K562 (cell line): ENCODE measurements around the gene GPR152. TPM values are rescaled to one million over a fixed set of nuclear protein-coding genes. Genes with fewer than 3 reads are reported as not detected.

Source experiments
- ATAC-seq: fragments of 200-7000 bp; cut with Tn5 transposase; 3 replicates; pipeline ENCODE4 v1.9.1; 2020; ENCODE audit warnings: moderate library complexity
- BruUV-seq: library from RNA; stranded (reverse); fragments of 400-500 nt; replicated peaks from 2 replicates; lab custom pipeline; 2021; lab: Mats Ljungman, UMichigan
- CTCF ChIA-PET: fragments of 300-600 bp; formaldehyde crosslinking; extraction: SDS; loops from one replicate; lab custom pipeline; 2021; ENCODE audit warnings: low intra/inter-chr PET ratio; lab: Yijun Ruan, JAX
- POLR2A ChIA-PET: fragments of 300-600, 350-650 bp; sonication (Branson Sonifier 250); formaldehyde crosslinking; extraction: SDS; loops from one replicate; lab custom pipeline; 2021; ENCODE audit warnings: antibody characterized with exemption, inconsistent platforms; lab: Yijun Ruan, JAX
- DNase-seq, 4 experiments: peaks; one replicate each; pipeline versions ENCODE4 v3.0.0 to v3.0.0-alpha.2; 2011 to 2018; ENCODE audit warnings: low spot score in 3 of 4, mixed read lengths in 3 of 4; ENCODE audit errors: extremely low read depth in 1 of 4
- FAIRE-seq: peaks from 2 replicates; lab custom pipeline; 2011; peaks lifted over from hg19 to GRCh38; lab: Jason Lieb, UNC
- H2AFZ ChIP-seq: 2 replicates; pipeline ENCODE4 v1.6.0; 2011; ENCODE audit warnings: low read depth, low read length, control low read depth, inconsistent platforms
- H3K27ac ChIP-seq: fragments of 200-600 bp; 3 replicates; pipeline ENCODE4 v1.8.0; 2011; ENCODE audit warnings: low read depth, mild to moderate bottlenecking, control low read depth, inconsistent platforms, low read length, moderate library complexity, mixed read lengths; ENCODE audit errors: extremely low read depth
- H3K27me3 ChIP-seq, 2 experiments: fragments of 300-600 bp in 1 of 2; 2 replicates in 1 of 2; 3 replicates in 1 of 2; pipeline versions ENCODE4 v1.6.0 to v1.8.0; 2011; ENCODE audit warnings: inconsistent platforms in 2 of 2, low read length in 2 of 2, mild to moderate bottlenecking in 1 of 2, mixed read lengths in 1 of 2, moderate library complexity in 1 of 2; ENCODE audit not compliant: control insufficient read depth in 2 of 2, insufficient read depth in 2 of 2
- H3K36me3 ChIP-seq: fragments of 300-600 bp; 3 replicates; pipeline ENCODE4 v1.8.0; 2011; ENCODE audit warnings: mild to moderate bottlenecking, low read length, inconsistent platforms; ENCODE audit not compliant: control insufficient read depth, insufficient read depth
- H3K4me1 ChIP-seq, 2 experiments: fragments of 200-600 bp in 1 of 2; replicated peaks in 1 of 2; 2 replicates in 1 of 2; 3 replicates in 1 of 2; pipeline versions ENCODE4 v1.5.1 to v1.8.0; 2011; ENCODE audit warnings: inconsistent platforms in 2 of 2, low read length in 2 of 2, mild to moderate bottlenecking in 1 of 2, mixed read lengths in 1 of 2, moderate library complexity in 1 of 2; ENCODE audit not compliant: control insufficient read depth in 2 of 2, insufficient read depth in 2 of 2
- H3K4me2 ChIP-seq: 2 replicates; pipeline ENCODE4 v1.6.1; 2011; ENCODE audit warnings: low read length, control low read depth, inconsistent platforms, mixed read lengths; ENCODE audit not compliant: insufficient read depth
- H3K4me3 ChIP-seq: fragments of 200-600 bp; sonication (generic), shearing (Covaris generic); 2 replicates; pipeline ENCODE4 v1.5.1; 2016; ENCODE audit warnings: control low read depth, inconsistent platforms
- H3K79me2 ChIP-seq: fragments of 200-600 bp; 3 replicates; pipeline ENCODE4 v1.8.0; 2011; ENCODE audit warnings: low read length, inconsistent platforms; ENCODE audit not compliant: control insufficient read depth, insufficient read depth
- H3K9ac ChIP-seq, 2 experiments: 2 replicates each; pipeline versions ENCODE4 v1.6.0 to v1.6.1; 2011; ENCODE audit warnings: low read depth in 2 of 2, low read length in 2 of 2, control low read depth in 1 of 2, inconsistent platforms in 1 of 2, mild to moderate bottlenecking in 1 of 2, mixed read lengths in 1 of 2; ENCODE audit not compliant: insufficient read depth in 1 of 2
- H3K9me1 ChIP-seq: one replicate; pipeline ENCODE4 v1.6.0; 2011; ENCODE audit warnings: inconsistent platforms, mild to moderate bottlenecking, low read length, moderate library complexity; ENCODE audit not compliant: control insufficient read depth, insufficient read depth
- H3K9me3 ChIP-seq: replicated peaks from 2 replicates; pipeline ENCODE4 v1.5.1; 2011; ENCODE audit warnings: low read depth, low read length, inconsistent platforms; ENCODE audit not compliant: control insufficient read depth, insufficient read depth
- H4K20me1 ChIP-seq: replicated peaks from 2 replicates; pipeline ENCODE4 v1.6.1; 2011; ENCODE audit warnings: low read length, inconsistent platforms, mixed read lengths; ENCODE audit not compliant: control insufficient read depth, insufficient read depth
- ELF1 ChIP-seq: fragments of 200-800 bp; sonication (Bioruptor generic); IDR thresholded peaks from 2 replicates; pipeline ENCODE4 v1.6.1; 2016; ENCODE audit warnings: missing genetic modification characterization, missing compliant biosample characterization
- FOXA1 ChIP-seq: fragments of 450-650 bp; IDR thresholded peaks from 2 replicates; pipeline ENCODE4 v1.6.1; 2016; ENCODE audit warnings: mild to moderate bottlenecking, borderline replicate concordance
- MBD2 ChIP-seq: sonication (generic); IDR thresholded peaks from 2 replicates; pipeline ENCODE4 v1.6.1; 2016; ENCODE audit warnings: low read depth, borderline replicate concordance
- MEIS2 ChIP-seq: fragments of 450-650 bp; IDR thresholded peaks from 2 replicates; pipeline ENCODE4 v1.6.1; 2014; ENCODE audit warnings: mild to moderate bottlenecking; ENCODE audit not compliant: partially characterized antibody
- NRF1 ChIP-seq, 2 experiments: fragments of 450-650 bp; IDR thresholded peaks in 1 of 2; conservative IDR thresholded peaks in 1 of 2; 2 replicates each; pipeline ENCODE4 v1.6.1; 2014; ENCODE audit warnings: mild to moderate bottlenecking in 2 of 2
- PRPF4 ChIP-seq: fragments of 200-400 bp; formaldehyde crosslinking; IDR thresholded peaks from one replicate; pipeline ENCODE4 v1.6.1; 2017; ENCODE audit warnings: low read length, low read depth, mild to moderate bottlenecking; ENCODE audit not compliant: insufficient read depth, poor library complexity, severe bottlenecking
- SMC3 ChIP-seq: conservative IDR thresholded peaks from 2 replicates; pipeline ENCODE4 v1.6.1; 2011; ENCODE audit warnings: low read depth, low read length, improper control_type of control experiment; ENCODE audit not compliant: insufficient read depth
- TCF3 ChIP-seq: sonication (generic); formaldehyde crosslinking; IDR thresholded peaks from 2 replicates; pipeline ENCODE4 v1.4.0; 2020; ENCODE audit warnings: mild to moderate bottlenecking, missing genetic modification reagents
- TRIM24 ChIP-seq, 2 experiments: fragments of 450-650 bp; IDR thresholded peaks; 2 replicates each; pipeline ENCODE4 v1.6.1; 2016
- XRCC5 ChIP-seq: fragments of 200-400 bp; formaldehyde crosslinking; IDR thresholded peaks from 2 replicates; pipeline ENCODE4 v1.6.1; 2017; ENCODE audit warnings: low read depth, mild to moderate bottlenecking, low read length
- ZKSCAN1 ChIP-seq: fragments of 150-350 bp; IDR thresholded peaks from 2 replicates; pipeline ENCODE4 v1.6.1; 2016; ENCODE audit warnings: low read depth, low read length
- ZNF561 ChIP-seq: fragments of 450-650 bp; formaldehyde crosslinking; conservative IDR thresholded peaks from 2 replicates; pipeline ENCODE4 v1.4.0; 2020; ENCODE audit warnings: mild to moderate bottlenecking, moderate library complexity
- WGBS: fragments of 100-300 bp; shearing (Covaris generic); methylation state at CpG from one replicate; pipeline ENCODE4 v1.1.6; 2016; ENCODE audit warnings: low coverage, mixed read lengths; ENCODE audit not compliant: insufficient coverage; ENCODE audit errors: missing lambda C conversion rate; 5-methylcytosine and 5-hydroxymethylcytosine counted together
- in situ Hi-C: fragments of 300-500 bp; cut with MboI; formaldehyde crosslinking; loops from 4 replicates; pipeline ENCODE4 v1.15.0; 2018; ENCODE audit warnings: inconsistent platforms, mixed read lengths
- intact Hi-C: fragments of 100-400 bp; cut with micrococcal nuclease; formaldehyde crosslinking; loops from 2 replicates; pipeline ENCODE4 v1.14.2; 2022
- polyA plus RNA-seq, 8 experiments: library from polyadenylated mRNA; depleted of rRNA in 4 of 8; stranded (reverse) in 5 of 8; unstranded in 3 of 8; fragments of >200 nt; fragmentation: Nextera tagmentation in 2 of 8; fragmentation: Illumina TruSeq in 1 of 8; extraction: Ambion mirVana in 2 of 8; extraction: Trizol in 1 of 8; gene quantifications; 2 replicates each; pipeline versions ENCODE4 v1.2.1 to v1.2.3, GENCODE V29; 2011 to 2014; ENCODE audit warnings: inconsistent platforms in 1 of 8, missing spikeins in 1 of 8
- total RNA-seq, 7 experiments: library from RNA; depleted of rRNA in 6 of 7; stranded (reverse); fragments of >200 nt in 6 of 7; fragmentation: Illumina TruSeq in 2 of 7; extraction: Trizol in 2 of 7; gene quantifications; 2 replicates each; pipeline versions ENCODE4 v1.2.1 to v1.2.3, GENCODE V29; 2011 to 2021; ENCODE audit warnings: low replicate concordance in 1 of 7
- TF ChIP-seq, protein P1 (sequence below): fragments of 450-650 bp; IDR thresholded peaks from 2 replicates; pipeline ENCODE4 v1.6.1; 2016; ENCODE audit warnings: missing biosample characterization, missing genetic modification characterization
- TF ChIP-seq, protein P2 (sequence below): IDR thresholded peaks from 2 replicates; pipeline ENCODE4 v1.6.1; 2011; ENCODE audit warnings: borderline replicate concordance, low read depth, mild to moderate bottlenecking, moderate library complexity, low read length; ENCODE audit not compliant: insufficient read depth, poor library complexity, severe bottlenecking
- TF ChIP-seq, protein P3 (sequence below): sonication (generic); formaldehyde crosslinking; IDR thresholded peaks from 2 replicates; pipeline ENCODE4 v1.9.0; 2022; ENCODE audit warnings: mild to moderate bottlenecking, missing genetic modification reagents
- TF ChIP-seq, protein P4 (sequence below): fragments of 250-450 bp; sonication (Bioruptor Pico); IDR thresholded peaks from 2 replicates; pipeline ENCODE4 v1.4.0; 2020; ENCODE audit warnings: mild to moderate bottlenecking, moderate library complexity

The GPR152 gene
- total and polyA plus RNA-seq, 9 of the 15 experiments (the other 6 are each of a cell fraction or from before 2014, with no cell fraction given), result not detected

DNA sequence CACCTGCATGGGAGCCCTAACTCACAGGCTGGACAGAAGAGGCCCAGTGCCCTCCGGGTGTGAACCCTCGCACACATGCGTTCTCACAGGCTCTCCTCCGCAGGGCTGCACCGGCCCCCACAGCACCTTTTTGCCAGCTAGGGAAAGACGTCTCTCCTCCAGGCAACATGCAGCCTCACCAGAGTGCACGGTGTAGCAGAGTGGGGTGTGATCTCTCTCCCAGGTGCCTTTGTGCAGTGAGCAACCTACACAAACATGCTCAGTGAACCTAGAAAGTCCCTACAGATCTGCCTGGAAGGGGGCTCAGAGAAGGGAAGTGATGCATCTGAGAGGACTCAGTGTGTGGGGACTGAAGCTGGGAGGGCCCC lies 40.8 kb downstream of the GPR152 start:
- peak in 2 of 4 experiments; percentile 39 to 51 for DNase-seq
- no peaks in the 10 kb centered on the region for H3K79me2 ChIP-seq
- WGBS, result 6% methylated on average over 7 of the region's 7 CpGs
- no peak overlapping the region for H2AFZ ChIP-seq
- POLR2A ChIA-PET, result interaction anchor here (0.5 to 3.0 kb wide), 7 partner anchors 9 to 842 kb away, joined by 3 to 19 read pairs (median 3); partner anchors contain the start of gene PPP1CA
- BruUV-seq, result no TSS peak
- no peak for TF ChIP-seq XRCC5
- peak; percentile 47 for TF ChIP-seq MEIS2
- no peak for TF ChIP-seq ZKSCAN1
- TF ChIP-seq, protein P1, sequence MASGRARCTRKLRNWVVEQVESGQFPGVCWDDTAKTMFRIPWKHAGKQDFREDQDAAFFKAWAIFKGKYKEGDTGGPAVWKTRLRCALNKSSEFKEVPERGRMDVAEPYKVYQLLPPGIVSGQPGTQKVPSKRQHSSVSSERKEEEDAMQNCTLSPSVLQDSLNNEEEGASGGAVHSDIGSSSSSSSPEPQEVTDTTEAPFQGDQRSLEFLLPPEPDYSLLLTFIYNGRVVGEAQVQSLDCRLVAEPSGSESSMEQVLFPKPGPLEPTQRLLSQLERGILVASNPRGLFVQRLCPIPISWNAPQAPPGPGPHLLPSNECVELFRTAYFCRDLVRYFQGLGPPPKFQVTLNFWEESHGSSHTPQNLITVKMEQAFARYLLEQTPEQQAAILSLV (tag), result no peak
- TF ChIP-seq MBD2, result no peak
- TF ChIP-seq NRF1 (conservative IDR thresholded peaks at IDR 0.05 in 1 of 2, IDR thresholded peaks at IDR 0.05 in 1 of 2), result 0 out of 4 replicates have a peak, but pooled peaks of 1 of the 2 experiments have one; percentile 26
- TF ChIP-seq, protein P2, sequence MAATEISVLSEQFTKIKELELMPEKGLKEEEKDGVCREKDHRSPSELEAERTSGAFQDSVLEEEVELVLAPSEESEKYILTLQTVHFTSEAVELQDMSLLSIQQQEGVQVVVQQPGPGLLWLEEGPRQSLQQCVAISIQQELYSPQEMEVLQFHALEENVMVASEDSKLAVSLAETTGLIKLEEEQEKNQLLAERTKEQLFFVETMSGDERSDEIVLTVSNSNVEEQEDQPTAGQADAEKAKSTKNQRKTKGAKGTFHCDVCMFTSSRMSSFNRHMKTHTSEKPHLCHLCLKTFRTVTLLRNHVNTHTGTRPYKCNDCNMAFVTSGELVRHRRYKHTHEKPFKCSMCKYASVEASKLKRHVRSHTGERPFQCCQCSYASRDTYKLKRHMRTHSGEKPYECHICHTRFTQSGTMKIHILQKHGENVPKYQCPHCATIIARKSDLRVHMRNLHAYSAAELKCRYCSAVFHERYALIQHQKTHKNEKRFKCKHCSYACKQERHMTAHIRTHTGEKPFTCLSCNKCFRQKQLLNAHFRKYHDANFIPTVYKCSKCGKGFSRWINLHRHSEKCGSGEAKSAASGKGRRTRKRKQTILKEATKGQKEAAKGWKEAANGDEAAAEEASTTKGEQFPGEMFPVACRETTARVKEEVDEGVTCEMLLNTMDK, result no peak
- TF ChIP-seq FOXA1, result no peak
- TF ChIP-seq, protein P3, sequence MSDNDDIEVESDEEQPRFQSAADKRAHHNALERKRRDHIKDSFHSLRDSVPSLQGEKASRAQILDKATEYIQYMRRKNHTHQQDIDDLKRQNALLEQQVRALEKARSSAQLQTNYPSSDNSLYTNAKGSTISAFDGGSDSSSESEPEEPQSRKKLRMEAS (CRISPR knock-in tag), result peak; percentile 21; the same call in 1 of the 2 replicates
- no peak for TF ChIP-seq TRIM24 (IDR thresholded peaks at IDR 0.05)
- no peak for TF ChIP-seq PRPF4
- TF ChIP-seq SMC3, result 0 out of 2 replicates have a peak, but pooled peaks have one; percentile 11
- TF ChIP-seq, protein P4, sequence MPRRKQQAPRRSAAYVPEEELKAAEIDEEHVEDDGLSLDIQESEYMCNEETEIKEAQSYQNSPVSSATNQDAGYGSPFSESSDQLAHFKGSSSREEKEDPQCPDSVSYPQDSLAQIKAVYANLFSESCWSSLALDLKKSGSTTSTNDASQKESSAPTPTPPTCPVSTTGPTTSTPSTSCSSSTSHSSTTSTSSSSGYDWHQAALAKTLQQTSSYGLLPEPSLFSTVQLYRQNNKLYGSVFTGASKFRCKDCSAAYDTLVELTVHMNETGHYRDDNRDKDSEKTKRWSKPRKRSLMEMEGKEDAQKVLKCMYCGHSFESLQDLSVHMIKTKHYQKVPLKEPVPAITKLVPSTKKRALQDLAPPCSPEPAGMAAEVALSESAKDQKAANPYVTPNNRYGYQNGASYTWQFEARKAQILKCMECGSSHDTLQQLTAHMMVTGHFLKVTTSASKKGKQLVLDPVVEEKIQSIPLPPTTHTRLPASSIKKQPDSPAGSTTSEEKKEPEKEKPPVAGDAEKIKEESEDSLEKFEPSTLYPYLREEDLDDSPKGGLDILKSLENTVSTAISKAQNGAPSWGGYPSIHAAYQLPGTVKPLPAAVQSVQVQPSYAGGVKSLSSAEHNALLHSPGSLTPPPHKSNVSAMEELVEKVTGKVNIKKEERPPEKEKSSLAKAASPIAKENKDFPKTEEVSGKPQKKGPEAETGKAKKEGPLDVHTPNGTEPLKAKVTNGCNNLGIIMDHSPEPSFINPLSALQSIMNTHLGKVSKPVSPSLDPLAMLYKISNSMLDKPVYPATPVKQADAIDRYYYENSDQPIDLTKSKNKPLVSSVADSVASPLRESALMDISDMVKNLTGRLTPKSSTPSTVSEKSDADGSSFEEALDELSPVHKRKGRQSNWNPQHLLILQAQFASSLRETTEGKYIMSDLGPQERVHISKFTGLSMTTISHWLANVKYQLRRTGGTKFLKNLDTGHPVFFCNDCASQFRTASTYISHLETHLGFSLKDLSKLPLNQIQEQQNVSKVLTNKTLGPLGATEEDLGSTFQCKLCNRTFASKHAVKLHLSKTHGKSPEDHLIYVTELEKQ (CRISPR knock-in tag), result no peak
- TF ChIP-seq ZNF561, result no peak
- TF ChIP-seq TCF3, result 0 out of 2 replicates have a peak, but pooled peaks have one; percentile 16
- no peak for TF ChIP-seq ELF1 (tag)
- CTCF ChIA-PET, result no interaction called here
- in situ Hi-C loops, result no loop called here
- no peak for FAIRE-seq
- no peaks in the 10 kb centered on the region; the same call in 1 of the 2 replicates for H4K20me1 ChIP-seq
- H3K4me1 ChIP-seq, result peaks cover 21 to 64% of the 10 kb centered on the region in 2 experiments
- H3K27me3 ChIP-seq, result no peaks in the 10 kb centered on the region
- no peaks in the 10 kb centered on the region for H3K36me3 ChIP-seq
- H3K27ac ChIP-seq, result no peak overlapping the region
- intact Hi-C loops, result no loop called here
- no peak overlapping the region; the same call in 1 of the 2 replicates for H3K4me2 ChIP-seq
- ATAC-seq, result peak; percentile 34
- H3K4me3 ChIP-seq, result no peak overlapping the region
- no peaks in the 10 kb centered on the region for H3K9me1 ChIP-seq
- H3K9me3 ChIP-seq, result no peaks in the 10 kb centered on the region
- H3K9ac ChIP-seq, result peak overlapping the region in 1 of 2 experiments; percentile 84; a peak in 2 of 4 replicates
